HG02973 (cell line): ENCODE results near the gene EYA3.

Experiments used
- ATAC-seq: cut with Tn5 transposase; IDR thresholded peaks from one replicate; pipeline ENCODE4 v1.9.1; 2021; ENCODE audit warnings: moderate library complexity; ENCODE audit not compliant: unreplicated experiment

EYA3 gene

DNA sequence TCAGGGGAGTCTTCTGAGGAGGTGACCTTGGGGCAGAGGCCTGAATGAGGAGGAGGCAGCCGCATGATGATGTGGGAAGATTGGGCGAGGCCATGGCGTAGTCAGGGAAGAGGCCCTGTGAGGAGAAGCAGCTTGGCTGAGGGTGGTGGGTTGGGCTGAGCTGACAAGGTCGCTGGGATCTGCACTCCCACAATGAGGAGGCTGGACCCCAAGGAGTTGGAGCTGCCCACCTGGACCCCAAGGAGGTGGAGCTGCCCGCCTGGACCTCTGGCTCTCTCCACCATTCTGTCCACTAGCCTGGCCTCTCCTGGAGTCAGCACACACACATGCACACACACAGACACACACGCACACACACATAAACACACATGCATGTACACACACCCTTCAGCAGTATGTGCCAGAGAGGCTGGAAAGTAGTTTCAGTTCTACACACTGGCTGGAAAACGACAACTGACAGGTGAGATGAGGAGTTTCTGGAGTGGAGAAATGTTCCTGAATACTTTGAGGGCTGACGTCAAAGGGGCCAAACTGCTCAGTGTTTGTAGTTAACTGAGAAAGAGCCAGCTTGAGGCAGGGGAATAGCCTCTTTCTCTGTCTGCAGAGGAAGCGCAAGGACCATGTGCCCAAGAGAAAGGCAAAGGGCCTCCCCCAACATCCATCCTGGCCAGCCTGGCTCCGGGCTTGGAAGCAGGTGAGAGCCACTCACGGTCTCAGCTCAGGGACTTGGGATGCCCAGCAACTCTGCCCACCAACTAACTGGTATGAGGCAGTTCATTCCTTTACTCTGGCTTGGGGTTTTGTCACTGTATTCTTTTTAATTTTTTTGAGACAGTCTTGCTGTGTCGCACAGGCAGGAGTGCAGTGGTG, 146.5 kb downstream of the EYA3 start:
- ATAC-seq = no peak

DNA sequence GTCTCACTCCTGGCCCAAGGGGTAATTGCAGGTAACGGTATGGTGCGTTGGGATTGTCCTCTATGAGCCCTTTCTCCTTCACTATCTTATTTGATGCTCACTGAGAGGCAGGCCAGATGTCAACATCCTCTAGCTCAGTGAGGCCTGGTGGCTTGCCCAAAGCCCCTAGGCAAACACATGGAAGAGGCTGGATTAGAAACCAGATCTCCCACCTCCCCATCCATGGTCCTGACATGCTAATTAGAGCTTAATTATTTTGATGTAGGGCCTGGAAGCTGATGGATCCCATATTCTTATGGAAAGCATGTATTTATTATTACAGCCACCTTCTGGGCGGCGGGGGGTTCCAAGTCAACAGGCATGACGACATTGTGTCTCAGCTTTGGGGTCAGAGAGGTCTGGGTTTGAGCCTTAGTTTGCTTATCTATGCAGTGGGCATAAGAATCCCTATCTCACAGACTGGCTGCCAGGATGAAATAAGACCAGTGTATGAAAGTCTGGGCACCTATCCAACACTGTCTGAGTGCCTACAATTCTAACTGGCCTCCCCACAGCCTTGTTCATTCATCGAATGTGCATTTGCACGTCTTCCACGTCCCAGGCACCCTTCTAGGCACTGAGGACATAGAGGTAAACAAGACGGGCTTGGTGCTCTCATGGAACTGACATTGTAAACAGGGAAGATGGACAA, 147.4 kb downstream of the EYA3 start:
- no peak for ATAC-seq

DNA sequence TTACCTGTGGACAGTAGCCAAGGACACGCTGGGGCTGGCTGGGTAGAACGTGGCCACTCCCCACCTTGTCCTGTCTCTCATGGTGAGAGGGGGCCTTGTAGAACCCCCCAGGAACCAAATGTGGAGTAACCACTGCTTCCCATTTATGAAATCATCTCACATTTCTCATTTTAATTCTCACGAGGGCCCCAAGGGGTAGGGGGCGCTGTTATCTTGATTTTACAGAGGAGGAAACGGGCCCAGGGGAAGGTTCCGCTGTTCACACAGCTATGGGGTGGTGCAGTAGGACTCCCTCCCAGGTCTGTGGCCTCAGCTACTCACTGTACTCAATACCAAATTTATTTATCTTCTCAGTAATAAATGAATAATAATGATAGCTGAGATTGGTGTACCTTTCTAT, 148.1 kb downstream of the EYA3 start:
- ATAC-seq = no peak

DNA sequence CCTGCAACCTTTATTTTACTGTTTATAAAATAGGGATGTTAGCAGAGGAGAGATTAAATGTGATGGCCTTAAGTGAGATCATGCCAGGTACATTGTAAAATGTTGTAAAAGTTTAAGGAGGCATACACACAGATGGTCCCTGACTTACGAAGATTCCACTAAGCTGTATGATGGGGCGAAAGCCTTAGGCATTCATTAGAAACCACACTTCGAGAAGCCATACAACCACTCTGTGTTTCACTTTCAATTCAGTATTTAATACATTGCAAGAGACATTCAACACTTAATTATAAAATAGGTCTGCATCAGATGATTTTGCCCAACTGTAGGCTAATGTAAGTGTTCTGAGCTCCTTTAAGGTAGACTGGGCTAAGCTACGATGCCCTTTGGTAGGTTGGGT, 149.9 kb downstream of the EYA3 start:
- ATAC-seq = no peak

DNA sequence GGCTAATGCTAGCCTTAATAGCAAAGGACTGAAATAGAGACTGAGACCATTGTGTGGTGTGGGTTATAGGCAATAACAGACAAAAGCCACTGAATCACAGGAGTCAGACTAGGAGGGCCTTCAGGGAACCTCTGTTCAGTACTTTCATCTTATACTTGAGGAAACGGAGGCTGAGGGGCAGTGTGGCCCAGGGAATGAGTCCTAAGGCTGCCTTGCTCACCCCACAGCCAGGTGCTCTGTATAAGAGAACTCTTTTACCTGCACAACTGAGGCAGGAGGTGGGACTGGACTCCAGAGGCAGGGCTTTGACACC, 150.9 kb downstream of the EYA3 start:
- no peak for ATAC-seq

DNA sequence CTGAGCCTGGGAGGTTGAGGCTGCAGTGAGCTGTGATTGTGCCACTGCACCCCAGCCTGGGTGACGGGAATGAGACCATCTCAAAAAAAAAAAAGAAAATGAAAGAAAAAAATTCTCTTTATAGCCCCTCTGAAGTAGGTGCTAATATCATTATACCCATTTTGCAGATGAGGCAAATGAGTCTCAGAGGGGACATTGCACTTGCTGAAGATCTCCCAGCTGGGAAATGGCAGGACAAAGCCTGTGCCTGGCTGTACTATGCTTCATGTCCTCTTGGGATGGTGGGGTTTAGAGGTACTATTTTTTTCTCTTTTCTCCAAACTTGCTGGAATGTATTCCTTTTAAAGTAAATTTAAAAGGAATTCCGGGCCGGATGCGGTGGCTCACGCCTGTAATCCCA, 152.0 kb downstream of the EYA3 start:
- ATAC-seq = no peak

DNA sequence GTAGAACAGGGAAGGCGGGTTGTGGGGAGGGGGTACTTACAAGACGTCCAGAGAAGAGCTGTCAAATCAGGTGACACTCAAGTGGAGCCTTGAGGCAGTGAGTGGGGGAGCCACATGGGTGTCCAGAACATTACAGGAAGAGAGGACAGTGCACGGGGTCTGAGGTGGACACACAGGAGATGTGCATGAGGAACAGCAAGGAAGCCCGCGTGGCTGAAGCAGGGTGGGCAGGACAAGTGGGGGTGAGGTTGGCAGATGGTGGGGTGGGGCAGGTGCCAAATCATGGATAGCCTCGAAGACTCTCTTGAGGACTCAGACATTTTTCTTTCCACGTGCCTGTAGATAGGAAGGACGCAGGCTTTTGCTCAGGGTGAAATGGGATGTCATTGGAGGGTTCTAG, 152.7 kb downstream of the EYA3 start:
- ATAC-seq = no peak

DNA sequence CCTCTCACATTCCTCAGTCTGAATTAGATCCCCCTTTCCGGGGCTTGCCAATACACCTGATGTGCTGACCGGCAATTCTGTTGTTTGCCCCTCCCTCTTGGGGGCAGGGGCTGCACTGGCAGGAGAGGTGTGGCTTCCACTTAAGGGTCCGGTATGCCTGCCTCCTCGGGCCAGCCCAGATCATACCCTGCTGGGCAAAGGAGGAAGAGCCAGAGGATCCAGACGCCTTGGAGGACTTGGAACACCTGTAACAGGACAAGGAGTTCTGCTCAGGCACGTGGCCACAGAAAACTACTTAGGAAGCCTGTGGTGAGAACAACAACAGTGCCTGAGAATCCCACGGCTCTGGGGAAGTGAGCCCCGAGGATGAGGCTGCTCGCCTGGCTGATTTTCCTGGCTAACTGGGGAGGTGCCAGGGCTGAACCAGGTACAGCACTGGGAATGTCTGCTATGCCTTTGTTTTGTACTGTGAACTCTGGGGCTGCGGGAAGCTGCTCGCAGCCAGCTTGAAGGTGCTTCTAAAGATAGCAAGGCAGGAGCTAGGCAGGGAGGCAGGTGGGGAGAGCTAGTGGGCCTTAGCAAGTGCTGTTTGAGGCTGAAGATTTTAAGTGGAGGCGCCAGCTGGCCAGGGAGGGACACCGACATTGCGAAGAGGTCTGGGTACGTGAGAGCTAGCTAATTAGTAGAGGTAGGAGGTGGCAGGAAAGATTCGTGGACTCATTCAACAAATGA, 153.4 kb downstream of the EYA3 start, which contains the start of gene SMPDL3B:
SMPDL3B (plus strand) TSS at position 183 of the 732 bp plus-strand sequence; CDS start at position 367, 184 bp downstream.
- ATAC-seq = no peak

DNA sequence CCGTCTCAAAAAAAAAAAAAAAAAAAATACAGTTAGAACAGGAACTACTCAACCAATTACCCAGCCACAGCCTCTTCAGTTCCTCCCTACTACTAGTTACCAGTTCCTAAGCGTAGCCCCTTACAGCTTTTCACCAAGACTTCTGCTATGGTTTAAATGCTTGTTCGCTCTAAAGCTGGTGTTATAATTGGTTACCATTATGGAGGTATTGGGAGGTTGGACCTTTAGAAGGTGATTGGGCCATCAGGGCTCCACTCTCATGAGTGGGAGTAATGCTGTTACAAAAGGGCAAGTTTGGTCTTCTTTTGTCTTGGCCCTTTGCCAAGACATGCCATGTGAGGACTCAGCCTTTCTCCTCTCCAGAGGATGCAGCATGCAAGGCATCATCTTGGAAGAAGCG, 156.7 kb downstream of the EYA3 start:
- no peak for ATAC-seq

DNA sequence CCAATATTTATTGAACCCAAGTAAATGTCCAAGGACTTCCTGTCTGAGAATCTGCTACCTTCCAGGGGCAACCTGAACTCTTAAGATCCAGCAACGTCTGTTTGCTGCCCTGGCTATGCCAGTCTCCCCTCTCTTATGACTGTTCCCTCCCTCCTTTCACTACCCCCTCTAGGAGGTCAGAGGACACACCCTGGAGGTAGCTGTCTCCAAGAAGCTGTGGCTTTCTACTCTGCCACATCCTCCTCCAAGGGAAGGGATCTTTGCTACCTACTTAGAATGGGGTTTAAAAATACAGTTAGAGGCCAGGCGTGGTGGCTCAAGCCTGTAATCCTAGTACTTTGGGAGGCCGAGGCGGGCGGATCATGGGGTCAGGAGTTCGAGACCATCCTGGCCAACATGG, 157.2 kb downstream of the EYA3 start:
- no peak for ATAC-seq

DNA sequence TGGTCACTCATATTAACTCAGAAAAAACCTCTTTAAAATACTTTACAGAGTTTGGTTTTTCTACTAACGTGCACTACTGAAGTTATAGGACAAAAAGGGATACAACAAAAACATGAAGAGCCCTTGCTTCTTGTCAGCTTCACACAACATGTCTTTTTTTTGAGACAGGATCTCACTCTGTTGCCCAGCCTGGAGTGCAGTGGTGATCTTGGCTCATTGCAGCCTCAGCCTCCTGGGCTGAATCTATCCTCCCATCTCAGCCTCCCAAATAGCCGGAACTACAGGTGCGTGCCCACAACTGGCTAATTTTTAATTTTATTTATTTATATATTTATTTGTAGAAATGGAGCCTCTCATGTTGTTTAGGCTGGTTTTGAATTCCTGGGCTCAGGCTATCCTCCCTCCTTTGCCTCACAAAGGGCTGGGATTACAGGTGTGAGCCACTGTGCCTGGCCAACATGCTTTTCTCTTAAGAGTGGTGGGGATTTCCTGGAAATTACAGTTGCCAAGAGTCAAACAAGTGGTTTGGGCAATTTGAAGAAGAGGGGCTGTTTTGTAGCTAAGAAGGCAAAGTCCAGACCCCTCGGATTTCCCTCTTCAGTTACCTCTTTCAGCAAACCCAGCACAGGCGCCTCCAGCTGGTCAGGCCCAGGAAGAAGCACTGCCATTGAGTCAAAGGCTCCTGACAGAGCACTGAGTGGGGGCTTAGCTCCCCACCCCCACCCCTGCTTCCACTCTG, 160.0 kb downstream of the EYA3 start:
- ATAC-seq = no peak

DNA sequence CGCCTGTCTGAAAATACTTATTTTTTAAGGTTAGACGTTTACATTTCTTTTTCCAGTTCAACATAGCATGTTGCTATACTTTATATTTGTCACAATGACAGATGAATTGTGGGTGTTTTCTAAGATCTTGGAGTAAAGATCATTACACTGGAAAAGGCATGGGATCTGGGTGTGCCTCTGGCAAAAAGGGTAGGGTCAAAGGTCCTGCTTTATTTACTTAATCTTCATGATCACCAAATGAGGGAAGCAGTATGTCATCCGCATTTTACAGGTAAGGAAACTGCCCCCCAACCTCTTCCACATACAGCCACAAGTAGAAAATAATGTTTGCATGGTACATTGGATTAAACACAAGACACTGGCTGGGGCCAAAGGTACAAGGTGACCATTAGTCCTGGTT, 166.1 kb downstream of the EYA3 start:
- no peak for ATAC-seq
